Upper lobe of right lung (tissue), 1 donor: ENCODE data around the gene KRTAP13-3. TPM values are rescaled to one million over a fixed set of nuclear protein-coding genes. Genes with fewer than 3 reads are reported as not detected.

Experiments used
- ATAC-seq: fragments of 200-7000 bp; cut with Tn5 transposase; one replicate; pipeline ENCODE4 v1.9.1; 2020; ENCODE audit warnings: mild to moderate bottlenecking, moderate library complexity
- DNase-seq: peaks from one replicate; pipeline ENCODE4 v3.0.0-alpha.2; 2020
- H3K27ac ChIP-seq: fragments of 200-600 bp; one replicate; pipeline ENCODE4 v1.8.0; 2022
- H3K27me3 ChIP-seq: fragments of 200-600 bp; one replicate; pipeline ENCODE4 v1.8.0; 2022; ENCODE audit warnings: mild to moderate bottlenecking
- H3K36me3 ChIP-seq: fragments of 200-600 bp; one replicate; pipeline ENCODE4 v1.8.0; 2022
- H3K4me1 ChIP-seq: fragments of 200-600 bp; one replicate; pipeline ENCODE4 v1.8.0; 2022
- H3K4me3 ChIP-seq: fragments of 200-600 bp; one replicate; pipeline ENCODE4 v1.8.0; 2022; ENCODE audit warnings: mild to moderate bottlenecking
- H3K9me3 ChIP-seq: fragments of 200-600 bp; one replicate; pipeline ENCODE4 v1.8.0; 2022
- intact Hi-C: fragments of 100-400 bp; cut with DNase I; formaldehyde crosslinking; loops from one replicate; pipeline ENCODE4 v1.11.0; 2022
- total RNA-seq: library from RNA; stranded (reverse); fragmentation: NEBNext Ultra II Directional; extraction: Animal tissue kit (Norgen Biotek cat#: 25700); gene quantifications from one replicate; pipeline ENCODE4 v1.2.1, GENCODE V29; 2021
- TF ChIP-seq, protein P1 (sequence below): fragments of 200-600 bp; IDR thresholded peaks from one replicate; pipeline ENCODE4 v1.8.0; 2022; ENCODE audit warnings: antibody characterized with exemption
- donor health status: DM: no; HTN: yes; CAD: no; lungs with severe emphysema.

KRTAP13-3 gene
- total RNA-seq, 1 donor from 2014 or later = not detected

- no peaks in the 10 kb centered on the region for H3K4me1 ChIP-seq
- DNase-seq (peak; percentile 57), ATAC-seq (no peak)
- no peaks in the 10 kb centered on the region for H3K9me3 ChIP-seq
- H3K36me3 ChIP-seq = no peaks in the 10 kb centered on the region
- H3K4me3 ChIP-seq = no peak within 1 kb of the TSS
- intact Hi-C loops = no loop called here
- no peaks in the 10 kb centered on the region for H3K27me3 ChIP-seq
- TF ChIP-seq, protein P1, sequence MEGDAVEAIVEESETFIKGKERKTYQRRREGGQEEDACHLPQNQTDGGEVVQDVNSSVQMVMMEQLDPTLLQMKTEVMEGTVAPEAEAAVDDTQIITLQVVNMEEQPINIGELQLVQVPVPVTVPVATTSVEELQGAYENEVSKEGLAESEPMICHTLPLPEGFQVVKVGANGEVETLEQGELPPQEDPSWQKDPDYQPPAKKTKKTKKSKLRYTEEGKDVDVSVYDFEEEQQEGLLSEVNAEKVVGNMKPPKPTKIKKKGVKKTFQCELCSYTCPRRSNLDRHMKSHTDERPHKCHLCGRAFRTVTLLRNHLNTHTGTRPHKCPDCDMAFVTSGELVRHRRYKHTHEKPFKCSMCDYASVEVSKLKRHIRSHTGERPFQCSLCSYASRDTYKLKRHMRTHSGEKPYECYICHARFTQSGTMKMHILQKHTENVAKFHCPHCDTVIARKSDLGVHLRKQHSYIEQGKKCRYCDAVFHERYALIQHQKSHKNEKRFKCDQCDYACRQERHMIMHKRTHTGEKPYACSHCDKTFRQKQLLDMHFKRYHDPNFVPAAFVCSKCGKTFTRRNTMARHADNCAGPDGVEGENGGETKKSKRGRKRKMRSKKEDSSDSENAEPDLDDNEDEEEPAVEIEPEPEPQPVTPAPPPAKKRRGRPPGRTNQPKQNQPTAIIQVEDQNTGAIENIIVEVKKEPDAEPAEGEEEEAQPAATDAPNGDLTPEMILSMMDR = no peak
- no peak within 1 kb of the TSS for H3K27ac ChIP-seq
Observed at GRCh38 chr21:30430170-30430655, 4.5 kb upstream of the KRTAP13-3 start, which contains the start of gene KRTAP13-4. KRTAP13-4 (plus strand) TSS chr21:30430220; CDS start chr21:30430276, 56 bp downstream.

GRCh38 chr21:30426731-30427130 lies 1.0 kb upstream of the KRTAP13-3 start:
- DNase-seq (no peak), ATAC-seq (no peak)
- H3K27me3 ChIP-seq = no peaks in the 10 kb centered on the region
- no peak overlapping the region for H3K27ac ChIP-seq
- H3K9me3 ChIP-seq = no peaks in the 10 kb centered on the region
- H3K36me3 ChIP-seq = no peaks in the 10 kb centered on the region
- intact Hi-C loops = no loop called here
- no peak overlapping the region for H3K4me3 ChIP-seq
- TF ChIP-seq, protein P1 = no peak
- no peaks in the 10 kb centered on the region for H3K4me1 ChIP-seq

- TF ChIP-seq, protein P1 = no peak
- no peaks in the 10 kb centered on the region for H3K4me1 ChIP-seq
- DNase-seq = no peak
- no peaks in the 10 kb centered on the region for H3K36me3 ChIP-seq
- H3K27ac ChIP-seq = no peak overlapping the region
- H3K9me3 ChIP-seq = no peaks in the 10 kb centered on the region
- intact Hi-C loops = no loop called here
- H3K4me3 ChIP-seq = no peak overlapping the region
- H3K27me3 ChIP-seq = no peaks in the 10 kb centered on the region
- ATAC-seq = no peak
Observed at GRCh38 chr21:30415993-30416392, 9.7 kb downstream of the KRTAP13-3 start.

DNA sequence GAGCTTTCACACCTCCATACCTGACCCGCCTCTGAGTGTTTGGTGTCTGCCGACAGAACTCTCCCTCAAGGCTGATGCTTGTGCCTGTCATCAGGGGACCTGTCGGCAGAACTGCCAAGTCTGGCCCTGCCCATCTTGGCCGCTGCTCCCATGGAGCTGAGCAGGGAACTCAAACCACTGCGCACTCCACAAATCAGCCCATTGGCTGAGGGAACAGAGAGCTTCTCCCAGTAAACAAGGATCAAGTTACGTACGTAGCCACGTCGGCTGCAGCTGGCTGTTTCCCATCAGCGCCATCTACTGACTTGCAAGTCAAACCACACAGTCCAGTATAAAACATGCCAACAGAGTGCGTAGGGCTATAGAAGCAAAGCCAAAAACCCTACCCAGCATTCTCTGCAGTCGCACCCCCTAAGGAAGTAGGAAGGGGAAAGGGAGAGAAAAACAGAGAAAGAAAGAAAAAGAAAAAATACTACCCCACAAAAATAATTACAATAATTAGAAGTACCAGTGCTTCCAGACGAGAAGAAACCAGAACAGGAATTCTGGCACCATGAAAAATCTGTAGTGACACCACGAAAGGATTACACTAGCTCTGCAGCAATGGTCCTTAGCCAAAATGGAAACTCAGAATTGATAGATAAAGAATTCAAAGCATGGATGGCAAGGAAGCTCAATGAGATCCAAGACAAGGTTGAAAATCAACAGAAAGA lies 16.8 kb downstream of the KRTAP13-3 start:
- no peak overlapping the region for H3K27ac ChIP-seq
- TF ChIP-seq, protein P1 = peak; percentile 37
- H3K36me3 ChIP-seq = no peaks in the 10 kb centered on the region
- H3K9me3 ChIP-seq = no peaks in the 10 kb centered on the region
- ATAC-seq (peak; percentile 99), DNase-seq (peak; percentile 78)
- intact Hi-C loops = no loop called here
- no peak overlapping the region for H3K4me3 ChIP-seq
- no peaks in the 10 kb centered on the region for H3K4me1 ChIP-seq
- H3K27me3 ChIP-seq = no peaks in the 10 kb centered on the region

DNA sequence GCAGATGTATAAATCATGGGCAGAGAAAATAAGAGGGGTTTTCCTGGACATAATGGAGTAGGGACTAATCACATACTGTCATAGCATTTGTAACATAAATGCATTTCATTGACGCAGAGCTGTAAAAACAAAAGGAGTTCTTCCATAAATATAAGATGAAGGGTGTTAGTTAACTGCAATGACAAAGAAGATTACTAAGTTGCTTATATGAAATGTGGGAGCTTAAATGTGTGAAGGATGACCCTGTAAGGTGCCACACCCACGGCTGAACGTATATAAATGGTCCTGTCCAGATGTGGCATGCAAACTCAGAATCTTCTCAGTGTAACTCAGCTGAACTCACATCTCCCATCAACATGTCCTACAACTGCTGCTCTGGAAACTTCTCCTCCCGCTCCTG lies 30.0 kb downstream of the KRTAP13-3 start, which contains the start of gene KRTAP13-1:
KRTAP13-1 (plus strand) TSS at position 301 of the 400 bp plus-strand sequence; CDS start at position 357, 56 bp downstream.
- Histone ChIP-seq H3K9me3 (no peaks in the 10 kb centered on the region), H3K4me1 (no peaks in the 10 kb centered on the region), H3K27me3 (no peaks in the 10 kb centered on the region), H3K36me3 (no peaks in the 10 kb centered on the region), H3K4me3 (no peak within 1 kb of the TSS), H3K27ac (no peak within 1 kb of the TSS)
- DNase-seq (no peak), ATAC-seq (no peak)
- TF ChIP-seq, protein P1 = no peak
- intact Hi-C loops = no loop called here
